OCI-LY1 (cell line): ENCODE data around the gene ACER3.

Source experiments
- H2AFZ ChIP-seq: fragments of 200-600 bp; sonication (generic), shearing (Covaris generic); 2 replicates; pipeline ENCODE4 v1.6.0; 2014; ENCODE audit warnings: antibody characterized with exemption, mild to moderate bottlenecking, low read length
- H3F3A ChIP-seq: fragments of 200-600 bp; sonication (generic), shearing (Covaris generic); 2 replicates; pipeline ENCODE4 v1.6.0; 2014; ENCODE audit warnings: mild to moderate bottlenecking, antibody characterized with exemption, low read length, moderate library complexity; ENCODE audit not compliant: insufficient read depth
- H3K27ac ChIP-seq: fragments of 200-600 bp; sonication (generic); 2 replicates; pipeline ENCODE4 v1.5.1; 2014; ENCODE audit warnings: low read length, mixed run types, mild to moderate bottlenecking, low read depth; ENCODE audit not compliant: poor library complexity, severe bottlenecking
- H3K27me3 ChIP-seq: fragments of 200-600 bp; sonication (generic); 2 replicates; pipeline ENCODE4 v1.6.0; 2014; ENCODE audit warnings: antibody characterized with exemption, mild to moderate bottlenecking, low read length, moderate library complexity; ENCODE audit not compliant: insufficient read depth
- H3K36me3 ChIP-seq: fragments of 200-600 bp; sonication (generic); 2 replicates; pipeline ENCODE4 v1.6.1; 2014; ENCODE audit warnings: mild to moderate bottlenecking, antibody characterized with exemption, low read length, moderate library complexity, mixed read lengths; ENCODE audit not compliant: insufficient read depth
- H3K4me1 ChIP-seq: fragments of 200-600 bp; sonication (generic); 2 replicates; pipeline ENCODE4 v1.5.1; 2014; ENCODE audit warnings: mild to moderate bottlenecking, low read length, moderate library complexity; ENCODE audit not compliant: insufficient read depth, severe bottlenecking
- H3K4me2 ChIP-seq: fragments of 200-600 bp; sonication (generic), shearing (Covaris generic); 2 replicates; pipeline ENCODE4 v1.6.1; 2014; ENCODE audit warnings: low read length
- H3K4me3 ChIP-seq: fragments of 200-600 bp; sonication (generic); 2 replicates; pipeline ENCODE4 v1.5.1; 2014; ENCODE audit warnings: low read length, low read depth, mild to moderate bottlenecking, mixed read lengths; ENCODE audit not compliant: poor library complexity, severe bottlenecking
- H3K79me2 ChIP-seq: fragments of 200-600 bp; shearing (Covaris generic); 2 replicates; pipeline ENCODE4 v1.6.1; 2016; ENCODE audit warnings: mixed run types, low read length, mixed read lengths; ENCODE audit not compliant: insufficient read depth
- H3K9ac ChIP-seq: fragments of 200-600 bp; sonication (generic), shearing (Covaris generic); 2 replicates; pipeline ENCODE4 v1.6.1; 2014; ENCODE audit warnings: mild to moderate bottlenecking, low read length, mixed read lengths
- H3K9me2 ChIP-seq: fragments of 200-600 bp; sonication (generic), shearing (Covaris generic); 2 replicates; pipeline ENCODE4 v1.6.1; 2014; ENCODE audit warnings: low read depth, mild to moderate bottlenecking, low read length, mixed read lengths
- H3K9me3 ChIP-seq: fragments of 200-600 bp; shearing (Covaris generic); 2 replicates; pipeline ENCODE4 v1.6.1; 2014; ENCODE audit warnings: low read length, mixed read lengths
- H4K20me1 ChIP-seq: fragments of 200-600 bp; sonication (generic), shearing (Covaris generic); 2 replicates; pipeline ENCODE4 v1.6.0; 2016; ENCODE audit warnings: mild to moderate bottlenecking, low read length; ENCODE audit not compliant: insufficient read depth
- EZH2 ChIP-seq: fragments of 200-600 bp; sonication (generic), shearing (Covaris generic); IDR thresholded peaks from 2 replicates; pipeline ENCODE4 v1.8.0; 2017; ENCODE audit warnings: borderline replicate concordance, mixed run types, mild to moderate bottlenecking, antibody characterized with exemption, low read length, moderate library complexity, mixed read lengths
- TF ChIP-seq, protein P1 (sequence below): fragments of 200-600 bp; sonication (generic), shearing (Covaris generic); IDR thresholded peaks from 2 replicates; pipeline ENCODE4 v1.5.1; 2017; ENCODE audit warnings: mild to moderate bottlenecking, antibody characterized with exemption, low read length, moderate library complexity, mixed read lengths

The ACER3 gene

DNA sequence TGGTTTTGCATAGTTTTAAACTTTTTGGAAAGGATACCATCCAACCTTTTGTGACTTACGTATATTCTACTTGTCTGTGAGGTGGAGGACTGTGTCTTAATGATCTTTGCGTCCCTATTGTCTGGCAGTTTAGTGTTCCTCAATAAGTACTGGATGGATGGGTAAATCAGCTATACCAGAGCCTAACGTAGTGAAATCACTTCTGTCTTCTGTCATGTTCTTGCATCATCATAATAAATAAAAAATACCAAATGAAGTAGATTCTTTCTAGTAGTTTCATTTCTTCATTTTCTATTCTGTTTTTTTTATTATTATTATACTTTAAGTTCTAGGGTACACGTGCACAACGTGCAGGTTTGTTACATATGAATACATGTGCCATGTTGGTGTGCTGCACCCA is 66.4 kb downstream of the ACER3 start:
- no peaks in the 10 kb centered on the region for H3F3A ChIP-seq
- no peaks in the 10 kb centered on the region for H3K79me2 ChIP-seq
- H3K27ac ChIP-seq = no peak overlapping the region
- no peaks in the 10 kb centered on the region for H3K9me2 ChIP-seq
- H2AFZ ChIP-seq = no peak overlapping the region
- no peaks in the 10 kb centered on the region for H3K9me3 ChIP-seq
- H3K4me2 ChIP-seq = no peak overlapping the region
- H3K9ac ChIP-seq = no peak overlapping the region
- H3K4me1 ChIP-seq = no peaks in the 10 kb centered on the region
- H3K4me3 ChIP-seq = no peak overlapping the region
- H4K20me1 ChIP-seq = no peaks in the 10 kb centered on the region
- H3K36me3 ChIP-seq = no peaks in the 10 kb centered on the region
- no peak for TF ChIP-seq EZH2
- TF ChIP-seq, protein P1, sequence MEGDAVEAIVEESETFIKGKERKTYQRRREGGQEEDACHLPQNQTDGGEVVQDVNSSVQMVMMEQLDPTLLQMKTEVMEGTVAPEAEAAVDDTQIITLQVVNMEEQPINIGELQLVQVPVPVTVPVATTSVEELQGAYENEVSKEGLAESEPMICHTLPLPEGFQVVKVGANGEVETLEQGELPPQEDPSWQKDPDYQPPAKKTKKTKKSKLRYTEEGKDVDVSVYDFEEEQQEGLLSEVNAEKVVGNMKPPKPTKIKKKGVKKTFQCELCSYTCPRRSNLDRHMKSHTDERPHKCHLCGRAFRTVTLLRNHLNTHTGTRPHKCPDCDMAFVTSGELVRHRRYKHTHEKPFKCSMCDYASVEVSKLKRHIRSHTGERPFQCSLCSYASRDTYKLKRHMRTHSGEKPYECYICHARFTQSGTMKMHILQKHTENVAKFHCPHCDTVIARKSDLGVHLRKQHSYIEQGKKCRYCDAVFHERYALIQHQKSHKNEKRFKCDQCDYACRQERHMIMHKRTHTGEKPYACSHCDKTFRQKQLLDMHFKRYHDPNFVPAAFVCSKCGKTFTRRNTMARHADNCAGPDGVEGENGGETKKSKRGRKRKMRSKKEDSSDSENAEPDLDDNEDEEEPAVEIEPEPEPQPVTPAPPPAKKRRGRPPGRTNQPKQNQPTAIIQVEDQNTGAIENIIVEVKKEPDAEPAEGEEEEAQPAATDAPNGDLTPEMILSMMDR = no peak
- no peaks in the 10 kb centered on the region for H3K27me3 ChIP-seq

DNA sequence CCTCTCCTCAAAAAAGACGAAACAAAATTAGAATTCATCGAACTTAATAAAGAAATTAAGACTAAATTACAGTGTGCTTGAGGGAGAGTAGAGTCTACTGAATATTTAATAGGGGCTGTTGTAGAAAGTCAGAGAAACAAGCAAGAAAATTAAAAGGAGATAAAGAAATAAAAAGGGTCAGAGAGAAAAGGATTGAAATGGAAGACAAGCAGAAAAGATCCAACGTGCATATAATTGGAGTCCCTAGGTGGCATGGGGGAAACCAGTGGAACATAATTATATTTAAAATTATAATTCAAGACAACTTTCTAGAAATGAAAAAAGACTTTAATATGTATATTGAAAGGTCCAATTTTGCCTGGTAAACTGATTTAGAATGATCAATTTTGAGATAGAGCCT is 74.3 kb downstream of the ACER3 start:
- H3K9me3 ChIP-seq = no peaks in the 10 kb centered on the region
- H3K79me2 ChIP-seq = no peaks in the 10 kb centered on the region
- no peaks in the 10 kb centered on the region for H3K36me3 ChIP-seq
- H2AFZ ChIP-seq = no peak overlapping the region
- H3F3A ChIP-seq = no peaks in the 10 kb centered on the region
- no peak overlapping the region for H3K4me3 ChIP-seq
- no peaks in the 10 kb centered on the region for H3K9me2 ChIP-seq
- no peak overlapping the region for H3K27ac ChIP-seq
- H3K4me1 ChIP-seq = no peaks in the 10 kb centered on the region
- TF ChIP-seq, protein P1 = no peak
- H3K9ac ChIP-seq = no peak overlapping the region
- no peaks in the 10 kb centered on the region for H4K20me1 ChIP-seq
- no peak overlapping the region for H3K4me2 ChIP-seq
- H3K27me3 ChIP-seq = no peaks in the 10 kb centered on the region

DNA sequence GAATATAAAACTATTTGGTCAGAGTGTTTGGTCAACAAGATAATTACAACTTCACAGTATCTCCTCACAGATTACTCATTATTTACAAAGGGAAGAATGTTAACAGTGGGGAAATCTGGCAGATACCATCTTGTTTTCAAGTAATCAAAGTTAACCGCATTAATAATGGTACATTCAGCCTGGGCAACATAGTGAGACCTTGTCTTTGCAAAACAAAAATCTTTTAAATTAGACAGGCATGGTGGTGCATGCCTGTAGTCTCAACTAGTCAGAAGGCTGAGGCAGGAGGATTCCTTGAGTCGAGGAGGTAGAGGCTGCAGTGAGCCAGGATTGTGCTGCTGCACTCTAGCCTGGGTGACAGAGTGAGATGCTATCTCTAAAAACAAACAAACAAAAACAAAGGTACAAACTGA is 78.5 kb downstream of the ACER3 start:
- H3K27ac ChIP-seq = no peak overlapping the region
- H2AFZ ChIP-seq = no peak overlapping the region
- H3F3A ChIP-seq = no peaks in the 10 kb centered on the region
- no peak overlapping the region for H3K4me2 ChIP-seq
- no peaks in the 10 kb centered on the region for H4K20me1 ChIP-seq
- no peak overlapping the region for H3K4me3 ChIP-seq
- H3K9me3 ChIP-seq = peaks cover 2% of the 10 kb centered on the region; the same call in 1 of the 2 replicates
- no peaks in the 10 kb centered on the region for H3K36me3 ChIP-seq
- H3K9ac ChIP-seq = no peak overlapping the region
- no peaks in the 10 kb centered on the region for H3K27me3 ChIP-seq
- H3K9me2 ChIP-seq = no peaks in the 10 kb centered on the region
- no peaks in the 10 kb centered on the region for H3K79me2 ChIP-seq
- H3K4me1 ChIP-seq = no peaks in the 10 kb centered on the region
- TF ChIP-seq, protein P1 = no peak
